Measurements from ENCODE around the gene MCC.

DNA sequence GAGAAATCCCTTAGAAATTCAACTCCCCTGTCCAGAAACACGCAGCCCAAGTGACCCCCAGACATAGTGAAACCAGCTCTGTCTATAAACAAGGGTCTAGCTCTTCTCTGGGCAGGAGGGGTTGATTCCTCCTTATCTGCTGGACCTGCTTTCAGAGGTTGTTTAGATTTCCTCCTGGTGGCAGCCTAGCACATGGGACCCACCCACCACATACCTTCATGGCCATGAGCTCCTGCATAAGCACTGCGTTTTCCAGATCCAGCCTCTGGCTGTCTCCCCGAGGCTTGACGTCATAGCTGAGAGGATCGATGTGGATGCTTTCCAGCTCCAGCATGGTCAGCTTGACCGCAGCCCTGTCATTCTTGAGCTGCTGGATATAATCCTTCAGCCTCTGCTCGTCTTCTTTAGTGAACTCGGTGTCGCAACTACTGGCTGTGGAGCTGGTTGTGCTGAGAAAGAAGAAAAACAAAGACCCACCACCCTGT is 434.7 kb downstream of the MCC start:
- TF ChIP-seq POLR2A (IDR thresholded peaks at IDR 0.05) = no peak
- TF ChIP-seq, protein P1, sequence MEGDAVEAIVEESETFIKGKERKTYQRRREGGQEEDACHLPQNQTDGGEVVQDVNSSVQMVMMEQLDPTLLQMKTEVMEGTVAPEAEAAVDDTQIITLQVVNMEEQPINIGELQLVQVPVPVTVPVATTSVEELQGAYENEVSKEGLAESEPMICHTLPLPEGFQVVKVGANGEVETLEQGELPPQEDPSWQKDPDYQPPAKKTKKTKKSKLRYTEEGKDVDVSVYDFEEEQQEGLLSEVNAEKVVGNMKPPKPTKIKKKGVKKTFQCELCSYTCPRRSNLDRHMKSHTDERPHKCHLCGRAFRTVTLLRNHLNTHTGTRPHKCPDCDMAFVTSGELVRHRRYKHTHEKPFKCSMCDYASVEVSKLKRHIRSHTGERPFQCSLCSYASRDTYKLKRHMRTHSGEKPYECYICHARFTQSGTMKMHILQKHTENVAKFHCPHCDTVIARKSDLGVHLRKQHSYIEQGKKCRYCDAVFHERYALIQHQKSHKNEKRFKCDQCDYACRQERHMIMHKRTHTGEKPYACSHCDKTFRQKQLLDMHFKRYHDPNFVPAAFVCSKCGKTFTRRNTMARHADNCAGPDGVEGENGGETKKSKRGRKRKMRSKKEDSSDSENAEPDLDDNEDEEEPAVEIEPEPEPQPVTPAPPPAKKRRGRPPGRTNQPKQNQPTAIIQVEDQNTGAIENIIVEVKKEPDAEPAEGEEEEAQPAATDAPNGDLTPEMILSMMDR (IDR thresholded peaks at IDR 0.05) = no peak
